Parathyroid adenoma (tissue), 2 donors: ENCODE data around the gene BICDL1.

ENCODE experiments used
- H2AFZ ChIP-seq: fragments of 300-600 bp; sonication (generic); one replicate; pipeline ENCODE4 v1.7.0; 2017; ENCODE audit warnings: antibody characterized with exemption, mild to moderate bottlenecking
- H3K27ac ChIP-seq: fragments of 300-600 bp; sonication (generic); one replicate; pipeline ENCODE4 v1.7.0; 2017
- H3K27me3 ChIP-seq: fragments of 300-600 bp; sonication (generic); one replicate; pipeline ENCODE4 v1.7.0; 2017; ENCODE audit warnings: low read length; ENCODE audit not compliant: control insufficient read depth, insufficient read depth
- H3K36me3 ChIP-seq: fragments of 300-600 bp; sonication (generic); one replicate; pipeline ENCODE4 v1.7.0; 2017; ENCODE audit warnings: low read length; ENCODE audit not compliant: control insufficient read depth, insufficient read depth
- H3K4me1 ChIP-seq: fragments of 300-600 bp; sonication (generic); one replicate; pipeline ENCODE4 v1.7.0; 2017; ENCODE audit warnings: control low read depth
- H3K4me2 ChIP-seq: fragments of 300-600 bp; sonication (generic); one replicate; pipeline ENCODE4 v1.7.0; 2017; ENCODE audit warnings: low read length
- H3K4me3 ChIP-seq: fragments of 300-600 bp; sonication (generic); one replicate; pipeline ENCODE4 v1.7.0; 2017; ENCODE audit warnings: low read depth, low read length
- H3K79me2 ChIP-seq: fragments of 300-600 bp; sonication (generic); one replicate; pipeline ENCODE4 v1.7.0; 2017; ENCODE audit warnings: control low read depth
- H3K9ac ChIP-seq: fragments of 300-600 bp; sonication (generic); one replicate; pipeline ENCODE4 v1.7.0; 2017; ENCODE audit warnings: mild to moderate bottlenecking
- H3K9me3 ChIP-seq: fragments of 300-600 bp; sonication (generic); one replicate; pipeline ENCODE4 v1.7.0; 2017; ENCODE audit warnings: low read length; ENCODE audit not compliant: control insufficient read depth
- CTCF ChIP-seq: fragments of 300-600 bp; sonication (generic); IDR thresholded peaks from one replicate; pipeline ENCODE4 v1.7.0; 2017; ENCODE audit warnings: antibody characterized with exemption, mild to moderate bottlenecking
- donor health status: primary hyperparathyroidism.

The BICDL1 gene

DNA sequence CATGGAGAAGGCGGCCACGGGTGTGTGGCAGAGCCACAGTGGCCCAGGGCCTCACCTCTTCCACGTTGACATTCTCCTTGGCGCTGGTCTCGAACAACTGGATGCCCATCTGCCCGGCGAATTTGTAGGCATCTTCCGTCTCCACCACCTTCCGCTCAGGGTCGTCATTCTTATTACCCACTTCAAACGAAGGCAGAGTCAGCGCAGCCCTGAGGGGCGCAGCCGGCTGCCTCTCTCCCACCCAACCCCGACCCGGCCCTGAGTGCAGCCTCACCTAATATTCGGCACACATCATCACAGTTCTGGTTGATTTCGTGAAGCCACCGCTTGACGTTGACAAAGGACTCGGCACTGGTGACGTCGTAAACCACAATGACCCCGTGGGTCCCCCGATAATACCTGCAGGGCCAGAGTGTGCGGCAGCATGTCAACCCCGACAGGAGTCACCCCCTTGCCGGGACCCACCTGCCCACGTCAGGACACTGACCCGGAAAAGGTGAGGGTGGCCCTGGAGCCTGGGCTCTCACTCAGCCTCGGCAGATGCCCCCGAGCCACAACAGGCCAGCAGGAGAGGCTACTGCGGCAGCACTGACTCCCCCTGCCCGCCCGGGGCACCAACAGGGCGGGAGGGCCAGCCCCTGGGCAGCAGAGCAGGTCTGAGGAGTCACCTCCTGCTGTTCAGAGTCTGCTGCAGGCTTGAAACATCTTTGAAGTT is 109.9 kb downstream of the BICDL1 start:
- Histone ChIP-seq H3K79me2 (peaks cover 11% of the 10 kb centered on the region), H3K9ac (no peak overlapping the region), H3K36me3 (no peaks in the 10 kb centered on the region), H3K4me3 (no peak overlapping the region), H3K27me3 (no peaks in the 10 kb centered on the region), H3K27ac (no peak overlapping the region), H2AFZ (no peak overlapping the region), H3K9me3 (no peaks in the 10 kb centered on the region), H3K4me2 (no peak overlapping the region), H3K4me1 (no peaks in the 10 kb centered on the region)
- TF ChIP-seq CTCF, result no peak

- Histone ChIP-seq H3K79me2 (peaks cover 11% of the 10 kb centered on the region), H3K4me2 (no peak overlapping the region), H3K9me3 (no peaks in the 10 kb centered on the region), H2AFZ (no peak overlapping the region), H3K27ac (no peak overlapping the region), H3K36me3 (no peaks in the 10 kb centered on the region), H3K27me3 (no peaks in the 10 kb centered on the region), H3K4me1 (no peaks in the 10 kb centered on the region), H3K9ac (no peak overlapping the region), H3K4me3 (no peak overlapping the region)
- no peak for TF ChIP-seq CTCF
These were observed 110.7 kb downstream of the BICDL1 start for GRCh38 chr12:120099738-120100137.

DNA sequence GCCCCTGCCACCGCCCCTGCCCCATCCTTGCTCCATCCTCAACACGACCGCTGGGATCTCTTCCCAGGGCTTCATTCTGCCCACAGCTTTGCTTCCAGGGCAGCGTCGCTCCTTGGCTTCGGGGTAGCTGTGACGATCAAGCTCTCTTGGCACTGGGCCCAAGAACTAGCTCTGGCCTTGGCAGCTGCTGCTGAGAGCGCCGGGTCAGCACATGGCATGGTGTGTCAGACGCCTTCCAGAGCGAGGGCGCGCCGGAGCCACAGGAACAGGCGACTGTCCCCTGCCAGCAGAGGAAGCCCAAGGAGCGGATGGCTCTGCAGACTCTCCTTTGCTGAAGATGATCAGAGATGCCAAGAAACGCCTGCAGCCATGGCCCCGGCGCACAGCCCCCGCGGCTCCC is 111.6 kb downstream of the BICDL1 start:
- Histone ChIP-seq H3K4me2 (no peak overlapping the region), H3K4me3 (no peak overlapping the region), H3K9me3 (no peaks in the 10 kb centered on the region), H2AFZ (no peak overlapping the region), H3K36me3 (no peaks in the 10 kb centered on the region), H3K27me3 (no peaks in the 10 kb centered on the region), H3K9ac (no peak overlapping the region), H3K4me1 (no peaks in the 10 kb centered on the region), H3K27ac (no peak overlapping the region), H3K79me2 (peaks cover 16% of the 10 kb centered on the region)
- TF ChIP-seq CTCF, result no peak

- H2AFZ ChIP-seq, result no peak overlapping the region
- H3K9ac ChIP-seq, result no peak overlapping the region
- H3K9me3 ChIP-seq, result no peaks in the 10 kb centered on the region
- TF ChIP-seq CTCF, result no peak
- H3K27me3 ChIP-seq, result no peaks in the 10 kb centered on the region
- H3K27ac ChIP-seq, result no peak overlapping the region
- no peaks in the 10 kb centered on the region for H3K36me3 ChIP-seq
- no peak overlapping the region for H3K4me3 ChIP-seq
- H3K79me2 ChIP-seq, result peaks cover 16% of the 10 kb centered on the region
- H3K4me2 ChIP-seq, result no peak overlapping the region
- no peaks in the 10 kb centered on the region for H3K4me1 ChIP-seq
These were observed 112.1 kb downstream of the BICDL1 start for GRCh38 chr12:120101182-120101581.

- H3K9ac ChIP-seq, result no peak overlapping the region
- H3K36me3 ChIP-seq, result no peaks in the 10 kb centered on the region
- peaks cover 16% of the 10 kb centered on the region for H3K79me2 ChIP-seq
- no peaks in the 10 kb centered on the region for H3K9me3 ChIP-seq
- no peaks in the 10 kb centered on the region for H3K4me1 ChIP-seq
- H3K27ac ChIP-seq, result no peak overlapping the region
- TF ChIP-seq CTCF, result no peak
- H3K4me2 ChIP-seq, result no peak overlapping the region
- no peak overlapping the region for H3K4me3 ChIP-seq
- no peaks in the 10 kb centered on the region for H3K27me3 ChIP-seq
- no peak overlapping the region for H2AFZ ChIP-seq
These were observed 112.6 kb downstream of the BICDL1 start for GRCh38 chr12:120101617-120102016.
